GM12878 (cell line): Measurements from ENCODE around the gene FGR. TPM values are rescaled to one million over a fixed set of nuclear protein-coding genes. Genes with fewer than 3 reads are reported as not detected.

Source experiments
- ATAC-seq: fragments of 200-7000 bp; cut with Tn5 transposase; 3 replicates; pipeline ENCODE4 v1.9.1; 2020; ENCODE audit warnings: mild to moderate bottlenecking, moderate library complexity
- BruUV-seq: library from RNA; stranded (reverse); fragments of 400-500 nt; replicated peaks from 2 replicates; lab custom pipeline; 2021; lab: Mats Ljungman, UMichigan
- CTCF ChIA-PET: fragments of 300-600 bp; sonication (Branson Sonifier 250); formaldehyde crosslinking; extraction: SDS; loops from one replicate; lab custom pipeline; 2021; ENCODE audit warnings: inconsistent platforms; lab: Yijun Ruan, JAX
- POLR2A ChIA-PET: fragments of 350-600 bp; formaldehyde crosslinking; extraction: SDS; loops from one replicate; lab custom pipeline; 2021; ENCODE audit warnings: inconsistent platforms; lab: Charles Lee
- RAD21 ChIA-PET: fragments of 300-600 bp; sonication (Branson Sonifier 250); formaldehyde crosslinking; loops from one replicate; lab custom pipeline; 2023; ENCODE audit warnings: antibody characterized with exemption; ENCODE audit not compliant: unreplicated experiment; lab: Charles Lee
- SMC1A ChIA-PET: fragments of 300-600 bp; sonication (Branson Sonifier 250); formaldehyde crosslinking; loops from one replicate; lab custom pipeline; 2023; ENCODE audit not compliant: unreplicated experiment, uncharacterized antibody; lab: Charles Lee
- DNase-seq: peaks from one replicate; pipeline ENCODE4 v3.0.0-alpha.2; 2011; ENCODE audit warnings: low read depth, low spot score
- FAIRE-seq: peaks from 3 replicates; lab custom pipeline; 2011; peaks lifted over from hg19 to GRCh38; lab: Jason Lieb, UNC
- H2AFZ ChIP-seq: 2 replicates; pipeline ENCODE4 v1.6.0; 2011; ENCODE audit warnings: low read depth, low read length, control low read depth; ENCODE audit not compliant: control insufficient read depth
- H3K27ac ChIP-seq: 2 replicates; pipeline ENCODE4 v1.5.1; 2011; ENCODE audit warnings: control low read depth; ENCODE audit not compliant: control insufficient read depth, insufficient read depth
- H3K27me3 ChIP-seq, 2 experiments: replicated peaks in 1 of 2; 2 replicates each; pipeline versions ENCODE4 v1.6.0 to v1.6.1; 2011; ENCODE audit warnings: low read length in 1 of 2; ENCODE audit not compliant: control insufficient read depth in 2 of 2, insufficient read depth in 2 of 2
- H3K36me3 ChIP-seq, 2 experiments: 2 replicates each; pipeline ENCODE4 v1.5.1; 2011; ENCODE audit warnings: low read length in 1 of 2; ENCODE audit not compliant: control insufficient read depth in 2 of 2, insufficient read depth in 2 of 2
- H3K4me1 ChIP-seq: 2 replicates; pipeline ENCODE4 v1.6.1; 2011; ENCODE audit warnings: mild to moderate bottlenecking, low read length, moderate library complexity, mixed read lengths; ENCODE audit not compliant: control insufficient read depth, insufficient read depth
- H3K4me2 ChIP-seq: 2 replicates; pipeline ENCODE4 v1.6.0; 2011; ENCODE audit warnings: control low read depth; ENCODE audit not compliant: control insufficient read depth, insufficient read depth
- H3K4me3 ChIP-seq: fragments of 200-600 bp; sonication (generic); 2 replicates; pipeline ENCODE4 v1.5.1; 2016
- H3K79me2 ChIP-seq: 2 replicates; pipeline ENCODE4 v1.6.0; 2011; ENCODE audit warnings: low read length; ENCODE audit not compliant: control insufficient read depth, insufficient read depth
- H3K9ac ChIP-seq: 2 replicates; pipeline ENCODE4 v1.8.0; 2011; ENCODE audit warnings: low read length, control low read depth, mixed read lengths; ENCODE audit not compliant: control insufficient read depth, insufficient read depth
- H3K9me3 ChIP-seq: replicated peaks from 3 replicates; pipeline ENCODE4 v1.5.1; 2011; ENCODE audit warnings: mild to moderate bottlenecking, low read length; ENCODE audit not compliant: control insufficient read depth, insufficient read depth
- H4K20me1 ChIP-seq: 2 replicates; pipeline ENCODE4 v1.6.0; 2011; ENCODE audit not compliant: control insufficient read depth, insufficient read depth
- BHLHE40 ChIP-seq, 2 experiments: fragments of 450-650 bp in 1 of 2; IDR thresholded peaks; 2 replicates each; pipeline ENCODE4 v1.6.1; 2011 to 2017; ENCODE audit warnings: low read depth in 2 of 2, borderline replicate concordance in 1 of 2, improper control_type of control experiment in 1 of 2, low read length in 1 of 2, mild to moderate bottlenecking in 1 of 2
- FOXM1 ChIP-seq: IDR thresholded peaks from 2 replicates; pipeline ENCODE4 v1.6.1; 2012; ENCODE audit warnings: low read depth, mild to moderate bottlenecking, inconsistent platforms, low read length, moderate library complexity
- HDAC2 ChIP-seq: fragments of 200-600 bp; sonication (generic); IDR thresholded peaks from 2 replicates; pipeline ENCODE4 v1.6.1; 2017
- NBN ChIP-seq: fragments of 450-650 bp; IDR thresholded peaks from 2 replicates; pipeline ENCODE4 v1.6.1; 2016
- RCOR1 ChIP-seq: conservative IDR thresholded peaks from 2 replicates; pipeline ENCODE4 v1.6.1; 2012; ENCODE audit warnings: low read depth, low read length, improper control_type of control experiment
- ZNF384 ChIP-seq: IDR thresholded peaks from 2 replicates; pipeline ENCODE4 v1.6.1; 2012; ENCODE audit warnings: low read depth, mild to moderate bottlenecking, low read length, improper control_type of control experiment, borderline replicate concordance
- WGBS: methylation state at CpG from one replicate; pipeline ENCODE4 v1.1.6; 2016; ENCODE audit warnings: low lambda C conversion rate; ENCODE audit not compliant: insufficient replicate concordance, insufficient coverage; ENCODE audit errors: missing lambda C conversion rate; 5-methylcytosine and 5-hydroxymethylcytosine counted together
- in situ Hi-C: fragments of 300-500 bp; cut with MboI; formaldehyde crosslinking; loops from 9 replicates; pipeline ENCODE4 v1.14.3; 2018; ENCODE audit warnings: mixed read lengths
- intact Hi-C: fragments of 100-400 bp; cut with micrococcal nuclease; formaldehyde crosslinking; loops from one replicate; pipeline ENCODE4 v1.14.2; 2022; ENCODE audit not compliant: unreplicated experiment
- polyA plus RNA-seq, 11 experiments: library from polyadenylated mRNA; depleted of rRNA in 4 of 11; unstranded in 6 of 11; stranded (reverse) in 5 of 11; fragments of >200 nt; fragmentation: Nextera tagmentation in 4 of 11; fragmentation: Illumina TruSeq in 1 of 11; extraction: Ambion mirVana in 4 of 11; extraction: Trizol in 1 of 11; gene quantifications; 1 replicate in 1 of 11; 2 replicates in 10 of 11; pipeline versions ENCODE4 v1.2.1 to v1.2.3, GENCODE V29; 2011 to 2016; ENCODE audit warnings: inconsistent platforms in 2 of 11, missing spikeins in 2 of 11, low read depth in 1 of 11
- total RNA-seq, 4 experiments: library from RNA; depleted of rRNA in 3 of 4; stranded (reverse); fragments of >200 nt in 3 of 4; fragmentation: Illumina TruSeq in 1 of 4; extraction: Trizol in 1 of 4; gene quantifications; 2 replicates each; pipeline versions ENCODE4 v1.2.1 to v1.2.3, GENCODE V29; 2013 to 2021
- TF ChIP-seq, protein P1 (sequence below): IDR thresholded peaks from 2 replicates; pipeline ENCODE4 v1.6.1; 2011; ENCODE audit warnings: borderline replicate concordance, low read depth, mild to moderate bottlenecking, moderate library complexity, low read length; ENCODE audit not compliant: insufficient read depth, poor library complexity, severe bottlenecking
- TF ChIP-seq, protein P2 (sequence below): fragments of 450-650 bp; IDR thresholded peaks from 2 replicates; pipeline ENCODE4 v1.6.1; 2017; ENCODE audit warnings: low read depth, mild to moderate bottlenecking, moderate library complexity
- TF ChIP-seq, protein P3 (sequence below): fragments of 450-650 bp; IDR thresholded peaks from 2 replicates; pipeline ENCODE4 v1.6.1; 2017; ENCODE audit warnings: borderline replicate concordance
- TF ChIP-seq, protein P4 (sequence below), 3 experiments: IDR thresholded peaks in 2 of 3; conservative IDR thresholded peaks in 1 of 3; 2 replicates each; pipeline ENCODE4 v1.5.1; 2011; ENCODE audit warnings: low read depth in 3 of 3, low read length in 3 of 3, mild to moderate bottlenecking in 3 of 3, control low read depth in 2 of 3, moderate library complexity in 2 of 3, inconsistent platforms in 1 of 3, mixed read lengths in 1 of 3; ENCODE audit not compliant: control insufficient read depth in 2 of 3, insufficient read depth in 1 of 3; ENCODE audit errors: extremely low read depth in 1 of 3

The FGR gene
- total and polyA plus RNA-seq, 10 of the 15 experiments (the other 5 are each of a cell fraction or from before 2014, with no cell fraction given) = 10.9 to 193 (median 74.7) TPM

DNA sequence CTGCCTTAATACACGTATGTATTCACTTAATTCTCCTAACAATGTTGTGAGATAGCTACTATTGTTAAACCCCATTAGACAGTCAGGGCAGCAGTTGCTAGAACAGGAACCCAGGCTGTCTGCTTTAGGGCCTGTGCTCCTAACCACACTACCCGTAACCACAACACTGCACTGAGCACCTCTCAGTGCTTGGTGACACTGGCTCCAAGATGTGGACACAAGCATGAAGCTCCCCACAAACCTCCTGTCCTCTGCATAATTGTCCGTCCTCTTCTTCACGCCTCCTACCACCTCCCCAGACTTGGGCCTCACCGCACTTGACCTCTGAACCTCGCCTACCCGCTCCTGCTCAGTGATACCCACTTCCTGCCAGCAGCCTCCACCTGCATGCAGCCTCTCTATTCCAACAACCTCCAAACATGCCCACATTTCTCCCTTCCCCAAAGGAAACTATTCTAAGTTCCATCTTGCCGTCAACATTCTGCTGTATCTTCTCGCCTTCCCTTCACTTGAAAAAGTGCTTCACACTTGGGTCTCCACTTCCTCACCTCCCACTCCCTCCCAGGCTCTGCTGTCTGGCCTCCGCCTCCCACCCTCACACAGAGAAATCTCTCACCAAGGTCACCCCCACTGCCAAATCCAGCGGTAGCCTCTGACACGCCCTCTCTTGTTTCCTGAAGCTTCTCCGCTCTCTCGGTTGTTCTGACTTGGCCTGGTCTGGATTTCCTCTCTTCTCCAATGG lies 16.5 kb downstream of the FGR start:
- SMC1A ChIA-PET = interaction anchor here (1.3 to 10.2 kb wide), 4 partner anchors 9 to 44 kb away, joined by 5 to 114 read pairs (median 80); no protein-coding TSS in a partner anchor
- peak in 1 of 2 experiments; percentile 41; a peak in 1 of 4 replicates for TF ChIP-seq BHLHE40 (IDR thresholded peaks at IDR 0.05; ENCODE audit: borderline replicate concordance in 1 of 2, low read depth in 2 of 2, low read length in 1 of 2)
- no peak for TF ChIP-seq ZNF384
- TF ChIP-seq, protein P1, sequence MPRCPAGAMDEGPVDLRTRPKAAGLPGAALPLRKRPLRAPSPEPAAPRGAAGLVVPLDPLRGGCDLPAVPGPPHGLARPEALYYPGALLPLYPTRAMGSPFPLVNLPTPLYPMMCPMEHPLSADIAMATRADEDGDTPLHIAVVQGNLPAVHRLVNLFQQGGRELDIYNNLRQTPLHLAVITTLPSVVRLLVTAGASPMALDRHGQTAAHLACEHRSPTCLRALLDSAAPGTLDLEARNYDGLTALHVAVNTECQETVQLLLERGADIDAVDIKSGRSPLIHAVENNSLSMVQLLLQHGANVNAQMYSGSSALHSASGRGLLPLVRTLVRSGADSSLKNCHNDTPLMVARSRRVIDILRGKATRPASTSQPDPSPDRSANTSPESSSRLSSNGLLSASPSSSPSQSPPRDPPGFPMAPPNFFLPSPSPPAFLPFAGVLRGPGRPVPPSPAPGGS = no peak
- TF ChIP-seq FOXM1 = no peak
- TF ChIP-seq, protein P2, sequence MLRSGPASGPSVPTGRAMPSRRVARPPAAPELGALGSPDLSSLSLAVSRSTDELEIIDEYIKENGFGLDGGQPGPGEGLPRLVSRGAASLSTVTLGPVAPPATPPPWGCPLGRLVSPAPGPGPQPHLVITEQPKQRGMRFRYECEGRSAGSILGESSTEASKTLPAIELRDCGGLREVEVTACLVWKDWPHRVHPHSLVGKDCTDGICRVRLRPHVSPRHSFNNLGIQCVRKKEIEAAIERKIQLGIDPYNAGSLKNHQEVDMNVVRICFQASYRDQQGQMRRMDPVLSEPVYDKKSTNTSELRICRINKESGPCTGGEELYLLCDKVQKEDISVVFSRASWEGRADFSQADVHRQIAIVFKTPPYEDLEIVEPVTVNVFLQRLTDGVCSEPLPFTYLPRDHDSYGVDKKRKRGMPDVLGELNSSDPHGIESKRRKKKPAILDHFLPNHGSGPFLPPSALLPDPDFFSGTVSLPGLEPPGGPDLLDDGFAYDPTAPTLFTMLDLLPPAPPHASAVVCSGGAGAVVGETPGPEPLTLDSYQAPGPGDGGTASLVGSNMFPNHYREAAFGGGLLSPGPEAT = peak; percentile 60
- TF ChIP-seq, protein P3, sequence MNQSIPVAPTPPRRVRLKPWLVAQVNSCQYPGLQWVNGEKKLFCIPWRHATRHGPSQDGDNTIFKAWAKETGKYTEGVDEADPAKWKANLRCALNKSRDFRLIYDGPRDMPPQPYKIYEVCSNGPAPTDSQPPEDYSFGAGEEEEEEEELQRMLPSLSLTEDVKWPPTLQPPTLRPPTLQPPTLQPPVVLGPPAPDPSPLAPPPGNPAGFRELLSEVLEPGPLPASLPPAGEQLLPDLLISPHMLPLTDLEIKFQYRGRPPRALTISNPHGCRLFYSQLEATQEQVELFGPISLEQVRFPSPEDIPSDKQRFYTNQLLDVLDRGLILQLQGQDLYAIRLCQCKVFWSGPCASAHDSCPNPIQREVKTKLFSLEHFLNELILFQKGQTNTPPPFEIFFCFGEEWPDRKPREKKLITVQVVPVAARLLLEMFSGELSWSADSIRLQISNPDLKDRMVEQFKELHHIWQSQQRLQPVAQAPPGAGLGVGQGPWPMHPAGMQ = no peak
- TF ChIP-seq, protein P4, sequence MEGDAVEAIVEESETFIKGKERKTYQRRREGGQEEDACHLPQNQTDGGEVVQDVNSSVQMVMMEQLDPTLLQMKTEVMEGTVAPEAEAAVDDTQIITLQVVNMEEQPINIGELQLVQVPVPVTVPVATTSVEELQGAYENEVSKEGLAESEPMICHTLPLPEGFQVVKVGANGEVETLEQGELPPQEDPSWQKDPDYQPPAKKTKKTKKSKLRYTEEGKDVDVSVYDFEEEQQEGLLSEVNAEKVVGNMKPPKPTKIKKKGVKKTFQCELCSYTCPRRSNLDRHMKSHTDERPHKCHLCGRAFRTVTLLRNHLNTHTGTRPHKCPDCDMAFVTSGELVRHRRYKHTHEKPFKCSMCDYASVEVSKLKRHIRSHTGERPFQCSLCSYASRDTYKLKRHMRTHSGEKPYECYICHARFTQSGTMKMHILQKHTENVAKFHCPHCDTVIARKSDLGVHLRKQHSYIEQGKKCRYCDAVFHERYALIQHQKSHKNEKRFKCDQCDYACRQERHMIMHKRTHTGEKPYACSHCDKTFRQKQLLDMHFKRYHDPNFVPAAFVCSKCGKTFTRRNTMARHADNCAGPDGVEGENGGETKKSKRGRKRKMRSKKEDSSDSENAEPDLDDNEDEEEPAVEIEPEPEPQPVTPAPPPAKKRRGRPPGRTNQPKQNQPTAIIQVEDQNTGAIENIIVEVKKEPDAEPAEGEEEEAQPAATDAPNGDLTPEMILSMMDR (IDR thresholded peaks at IDR 0.05 in 2 of 3, conservative IDR thresholded peaks at IDR 0.05 in 1 of 3; ENCODE audit: control insufficient read depth in 2 of 3, extremely low read depth in 1 of 3, insufficient read depth in 1 of 3, low read depth in 3 of 3, low read length in 3 of 3) = no peak
- TF ChIP-seq HDAC2 = no peak
- no peak for TF ChIP-seq RCOR1
- peak; percentile 77 for TF ChIP-seq NBN

More for the DNA sequence above, 16.5 kb downstream of the FGR start:
- Histone ChIP-seq H2AFZ (no peak overlapping the region), H3K4me2 (peak overlapping the region; percentile 47), H3K4me3 (no peak overlapping the region), H3K9ac (no peak overlapping the region), H3K27me3 (no peaks in the 10 kb centered on the region), H3K79me2 (peaks cover 12% of the 10 kb centered on the region), H4K20me1 (no peaks in the 10 kb centered on the region), H3K36me3 (peaks cover 28 to 31% of the 10 kb centered on the region in 2 experiments; a peak in 3 of 4 replicates), H3K9me3 (no peaks in the 10 kb centered on the region), H3K4me1 (peaks cover 30% of the 10 kb centered on the region), H3K27ac (peak overlapping the region; percentile 27; the same call in 1 of the 2 replicates)
- ATAC-seq = peak; percentile 67
- 44% methylated on average over 14 of the region's 14 CpGs for WGBS
- ChIA-PET CTCF (interaction anchor here (0.8 to 17.2 kb wide), 9 partner anchors 10 to 322 kb away, joined by 3 to 208 read pairs (median 4); partner anchors contain the start of genes AHDC1 and IFI6), POLR2A (interaction anchor here (0.5 to 6.3 kb wide), 11 partner anchors 8 to 957 kb away, joined by 3 to 68 read pairs (median 6); partner anchors contain the start of genes FAM76A and IFI6), RAD21 (interaction anchor here (0.9 to 17.1 kb wide), 6 partner anchors 9 to 44 kb away, joined by 3 to 183 read pairs (median 12); partner anchors contain the start of gene AHDC1)
- peak; percentile 57 for FAIRE-seq
- no TSS peak for BruUV-seq
- intact Hi-C loops (no loop called here), in situ Hi-C loops (no loop called here)
- DNase-seq = no peak
